A673 (cell line): ENCODE measurements around the gene ADH1C.

Source experiments
- EZH2 ChIP-seq: fragments of 200-600 bp; sonication (generic); IDR thresholded peaks from 2 replicates; pipeline ENCODE4 v1.6.1; 2017; ENCODE audit warnings: borderline replicate concordance, low read depth, mild to moderate bottlenecking, mixed read lengths, antibody characterized with exemption, low read length; ENCODE audit not compliant: poor library complexity, severe bottlenecking
- TF ChIP-seq, protein P1 (sequence below): fragments of 300-800, 200-600 bp; sonication (generic); conservative IDR thresholded peaks from 2 replicates; pipeline ENCODE4 v1.5.1; 2017; ENCODE audit warnings: low read depth, mild to moderate bottlenecking, antibody characterized with exemption, low read length, moderate library complexity, mixed read lengths

DNA sequence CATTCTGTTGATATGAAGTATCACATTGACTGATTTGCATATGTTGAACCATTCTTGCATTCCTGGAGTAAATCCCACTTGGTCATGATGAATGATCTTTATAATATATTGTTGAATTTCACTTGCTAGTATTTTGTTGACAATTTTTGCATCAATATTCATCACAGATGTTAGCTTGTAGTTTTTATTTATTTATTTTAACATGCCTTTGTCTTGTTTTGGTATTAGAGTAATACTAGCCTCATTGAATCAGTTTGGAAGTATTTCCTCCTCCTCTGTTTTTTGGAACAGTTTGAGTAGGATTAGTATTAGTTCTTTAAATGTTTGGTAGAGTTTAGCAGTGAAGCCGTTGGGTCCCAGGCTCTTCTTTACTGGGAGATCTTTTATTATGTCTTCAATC, 13.9 kb upstream of the ADH1C start:
- TF ChIP-seq EZH2 = no peak
- TF ChIP-seq, protein P1, sequence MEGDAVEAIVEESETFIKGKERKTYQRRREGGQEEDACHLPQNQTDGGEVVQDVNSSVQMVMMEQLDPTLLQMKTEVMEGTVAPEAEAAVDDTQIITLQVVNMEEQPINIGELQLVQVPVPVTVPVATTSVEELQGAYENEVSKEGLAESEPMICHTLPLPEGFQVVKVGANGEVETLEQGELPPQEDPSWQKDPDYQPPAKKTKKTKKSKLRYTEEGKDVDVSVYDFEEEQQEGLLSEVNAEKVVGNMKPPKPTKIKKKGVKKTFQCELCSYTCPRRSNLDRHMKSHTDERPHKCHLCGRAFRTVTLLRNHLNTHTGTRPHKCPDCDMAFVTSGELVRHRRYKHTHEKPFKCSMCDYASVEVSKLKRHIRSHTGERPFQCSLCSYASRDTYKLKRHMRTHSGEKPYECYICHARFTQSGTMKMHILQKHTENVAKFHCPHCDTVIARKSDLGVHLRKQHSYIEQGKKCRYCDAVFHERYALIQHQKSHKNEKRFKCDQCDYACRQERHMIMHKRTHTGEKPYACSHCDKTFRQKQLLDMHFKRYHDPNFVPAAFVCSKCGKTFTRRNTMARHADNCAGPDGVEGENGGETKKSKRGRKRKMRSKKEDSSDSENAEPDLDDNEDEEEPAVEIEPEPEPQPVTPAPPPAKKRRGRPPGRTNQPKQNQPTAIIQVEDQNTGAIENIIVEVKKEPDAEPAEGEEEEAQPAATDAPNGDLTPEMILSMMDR = no peak
